Neural cell (in vitro differentiated cells): Measurements from ENCODE around the gene PPP1R13B. TPM values are rescaled to one million over a fixed set of nuclear protein-coding genes. Genes with fewer than 3 reads are reported as not detected.

Source experiments
- H2AFZ ChIP-seq: fragments of 200-600, 300-800 bp; sonication (generic), shearing (Covaris generic); 2 replicates; pipeline ENCODE4 v1.6.0; 2014; ENCODE audit warnings: low read depth, mild to moderate bottlenecking, antibody characterized with exemption, low read length, moderate library complexity
- H3F3A ChIP-seq: fragments of 200-600 bp; shearing (Covaris generic); 2 replicates; pipeline ENCODE4 v1.6.1; 2016; ENCODE audit warnings: mild to moderate bottlenecking, moderate library complexity, mixed read lengths, antibody characterized with exemption, low read length; ENCODE audit not compliant: insufficient read depth, poor library complexity, severe bottlenecking
- H3K27ac ChIP-seq: fragments of 200-600, 300-800 bp; sonication (generic), shearing (Covaris generic); 2 replicates; pipeline ENCODE4 v1.5.1; 2014; ENCODE audit warnings: mild to moderate bottlenecking, low read length, moderate library complexity
- H3K27me3 ChIP-seq: fragments of 300-800, 200-600 bp; sonication (generic), shearing (Covaris generic); 2 replicates; pipeline ENCODE4 v1.6.0; 2014; ENCODE audit warnings: mild to moderate bottlenecking, low read depth, low read length, moderate library complexity; ENCODE audit not compliant: insufficient read depth
- H3K36me3 ChIP-seq: fragments of 300-800, 200-600 bp; sonication (generic), shearing (Covaris generic); 2 replicates; pipeline ENCODE4 v1.5.1; 2014; ENCODE audit warnings: mild to moderate bottlenecking, antibody characterized with exemption, low read length, moderate library complexity; ENCODE audit not compliant: insufficient read depth
- H3K4me2 ChIP-seq: fragments of 300-800, 200-600 bp; sonication (generic), shearing (Covaris generic); 2 replicates; pipeline ENCODE4 v1.6.0; 2014; ENCODE audit warnings: mild to moderate bottlenecking, low read length
- H3K4me3 ChIP-seq: fragments of 300-800, 200-600 bp; sonication (generic), shearing (Covaris generic); 2 replicates; pipeline ENCODE4 v1.5.1; 2014; ENCODE audit warnings: mild to moderate bottlenecking, low read length, moderate library complexity
- H3K79me2 ChIP-seq: fragments of 200-600 bp; shearing (Covaris generic); replicated peaks from 2 replicates; pipeline ENCODE4 v1.6.0; 2014; ENCODE audit warnings: mild to moderate bottlenecking, low read length, moderate library complexity; ENCODE audit not compliant: insufficient read depth
- H3K9ac ChIP-seq: fragments of 300-800, 200-600 bp; sonication (generic), shearing (Covaris generic); 2 replicates; pipeline ENCODE4 v1.6.1; 2016; ENCODE audit warnings: mild to moderate bottlenecking, low read length, mixed read lengths
- H3K9me2 ChIP-seq: fragments of 200-600 bp; shearing (Covaris generic); 2 replicates; pipeline ENCODE4 v1.6.1; 2016; ENCODE audit warnings: mild to moderate bottlenecking, low read length, mixed read lengths; ENCODE audit not compliant: insufficient read depth
- H3K9me3 ChIP-seq: fragments of 200-600, 300-800 bp; sonication (generic), shearing (Covaris generic); 2 replicates; pipeline ENCODE4 v1.6.1; 2016; ENCODE audit warnings: mild to moderate bottlenecking, mixed run types, low read length, moderate library complexity, mixed read lengths
- H4K20me1 ChIP-seq: fragments of 200-600 bp; shearing (Covaris generic); 2 replicates; pipeline ENCODE4 v1.6.1; 2016; ENCODE audit warnings: mild to moderate bottlenecking, mixed run types; ENCODE audit not compliant: insufficient read depth
- CTCF ChIP-seq: fragments of 450-650 bp; IDR thresholded peaks from 2 replicates; pipeline ENCODE4 v1.5.1; 2014; ENCODE audit warnings: antibody characterized with exemption, mild to moderate bottlenecking, moderate library complexity; ENCODE audit not compliant: poor library complexity, severe bottlenecking
- EP300 ChIP-seq: fragments of 450-650 bp; conservative IDR thresholded peaks from 2 replicates; pipeline ENCODE4 v1.6.1; 2014; ENCODE audit warnings: antibody characterized with exemption, mild to moderate bottlenecking, moderate library complexity; ENCODE audit not compliant: poor library complexity, severe bottlenecking
- EZH2 ChIP-seq: fragments of 200-600, 300-800 bp; shearing (Covaris generic), sonication (generic); IDR thresholded peaks from 2 replicates; pipeline ENCODE4 v1.6.1; 2014; ENCODE audit warnings: antibody characterized with exemption, low read length, borderline replicate concordance, mild to moderate bottlenecking; ENCODE audit not compliant: insufficient read depth, poor library complexity, severe bottlenecking
- MXI1 ChIP-seq: fragments of 450-650 bp; conservative IDR thresholded peaks from 2 replicates; pipeline ENCODE4 v1.6.1; 2014; ENCODE audit warnings: antibody characterized with exemption, mild to moderate bottlenecking; ENCODE audit not compliant: poor library complexity, severe bottlenecking
- POLR2AphosphoS5 ChIP-seq: IDR thresholded peaks from 2 replicates; pipeline ENCODE4 v1.6.1; 2012
- RAD21 ChIP-seq: fragments of 450-650 bp; conservative IDR thresholded peaks from 2 replicates; pipeline ENCODE4 v1.6.1; 2014; ENCODE audit warnings: antibody characterized with exemption, mild to moderate bottlenecking, moderate library complexity
- REST ChIP-seq: IDR thresholded peaks from 2 replicates; pipeline ENCODE4 v1.6.1; 2012; ENCODE audit warnings: borderline replicate concordance
- SMC3 ChIP-seq: fragments of 450-650 bp; conservative IDR thresholded peaks from 2 replicates; pipeline ENCODE4 v1.6.1; 2014; ENCODE audit warnings: antibody characterized with exemption, mild to moderate bottlenecking, moderate library complexity; ENCODE audit not compliant: poor library complexity
- TAF1 ChIP-seq: IDR thresholded peaks from 2 replicates; pipeline ENCODE4 v1.6.1; 2012; ENCODE audit warnings: low read depth
- polyA plus RNA-seq: library from polyadenylated mRNA; depleted of rRNA; stranded (reverse); fragments of >200 nt; gene quantifications from 2 replicates; pipeline ENCODE4 v1.2.3, GENCODE V29; 2014

The PPP1R13B gene
- polyA plus RNA-seq, 1 donor from 2014 or later, result 8.2 TPM

GRCh38 chr14:103884854-103885253 is 37.5 kb upstream of the PPP1R13B start:
- Histone ChIP-seq H3K79me2 (no peaks in the 10 kb centered on the region), H3K4me2 (no peak overlapping the region), H3K36me3 (no peaks in the 10 kb centered on the region), H3K27me3 (no peaks in the 10 kb centered on the region), H3K9me3 (no peaks in the 10 kb centered on the region), H4K20me1 (no peaks in the 10 kb centered on the region), H3K27ac (no peak overlapping the region), H3F3A (no peaks in the 10 kb centered on the region), H2AFZ (no peak overlapping the region), H3K9ac (no peak overlapping the region), H3K4me3 (no peak overlapping the region), H3K9me2 (no peaks in the 10 kb centered on the region)
- TF ChIP-seq POLR2AphosphoS5, result no peak

- Histone ChIP-seq H3F3A (no peaks in the 10 kb centered on the region), H3K4me3 (no peak overlapping the region), H4K20me1 (no peaks in the 10 kb centered on the region), H3K9ac (no peak overlapping the region), H3K36me3 (no peaks in the 10 kb centered on the region), H3K79me2 (no peaks in the 10 kb centered on the region), H3K27ac (no peak overlapping the region), H2AFZ (no peak overlapping the region), H3K9me3 (no peaks in the 10 kb centered on the region), H3K9me2 (no peaks in the 10 kb centered on the region), H3K27me3 (no peaks in the 10 kb centered on the region), H3K4me2 (no peak overlapping the region)
- no peak for TF ChIP-seq TAF1
- TF ChIP-seq EP300, result no peak
- no peak for TF ChIP-seq MXI1
- no peak for TF ChIP-seq POLR2AphosphoS5
- no peak for TF ChIP-seq EZH2
- no peak for TF ChIP-seq CTCF
- TF ChIP-seq REST, result no peak
- no peak for TF ChIP-seq SMC3
Observed at GRCh38 chr14:103883263-103883523, 35.8 kb upstream of the PPP1R13B start.

GRCh38 chr14:103882503-103883262 is 35.3 kb upstream of the PPP1R13B start:
- Histone ChIP-seq H3K9me2 (no peaks in the 10 kb centered on the region), H3K9me3 (no peaks in the 10 kb centered on the region), H4K20me1 (no peaks in the 10 kb centered on the region), H3K4me2 (no peak overlapping the region), H3K27me3 (no peaks in the 10 kb centered on the region), H3K36me3 (no peaks in the 10 kb centered on the region), H3K4me3 (no peak overlapping the region), H3K79me2 (no peaks in the 10 kb centered on the region), H3K27ac (no peak overlapping the region), H3K9ac (no peak overlapping the region), H3F3A (no peaks in the 10 kb centered on the region), H2AFZ (no peak overlapping the region)
- TF ChIP-seq TAF1 (no peak), MXI1 (no peak), RAD21 (no peak)
